ENCODE results near the gene ANKRD27. TPM values are rescaled to one million over a fixed set of nuclear protein-coding genes. Genes with fewer than 3 reads are reported as not detected.

Gene ANKRD27
- polyA plus RNA-seq, 1 of the 3 experiments (the other 2 are of a cell fraction), result 16.5 TPM

GRCh38 chr19:32662186-32662585 is 12.8 kb downstream of the ANKRD27 start:
- WGBS (ENCODE audit: low lambda C conversion rate), result 53% methylated on average over 3 of the region's 3 CpGs
- TF ChIP-seq IRF3 (IDR thresholded peaks at IDR 0.05; ENCODE audit: low read depth, low read length), result no peak
- TF ChIP-seq USF2 (IDR thresholded peaks at IDR 0.05; ENCODE audit: borderline replicate concordance, low read depth, low read length), result no peak
- no peak for TF ChIP-seq POLR2AphosphoS5 (IDR thresholded peaks at IDR 0.05; ENCODE audit: low read depth, low read length)
- no peak for TF ChIP-seq RCOR1 (IDR thresholded peaks at IDR 0.05; ENCODE audit: low read length)
- no peak for TF ChIP-seq RAD21 (IDR thresholded peaks at IDR 0.05; ENCODE audit: low read length)
- TF ChIP-seq USF1 (IDR thresholded peaks at IDR 0.05; ENCODE audit: borderline replicate concordance, low read depth), result no peak
- no peak for TF ChIP-seq REST (IDR thresholded peaks at IDR 0.05; ENCODE audit: low read depth, low read length)
- TF ChIP-seq RXRA (IDR thresholded peaks at IDR 0.05; ENCODE audit: borderline replicate concordance, low read depth), result no peak
- TF ChIP-seq ELF1 (IDR thresholded peaks at IDR 0.05), result no peak
- TF ChIP-seq EP300 (IDR thresholded peaks at IDR 0.05; ENCODE audit: borderline replicate concordance in 1 of 2, low read depth in 1 of 2, low read length in 1 of 2), result no peak
- no peak for TF ChIP-seq NRF1 (IDR thresholded peaks at IDR 0.05; ENCODE audit: low read depth, low read length)
- TF ChIP-seq SMC3 (IDR thresholded peaks at IDR 0.05; ENCODE audit: low read depth, low read length), result no peak
- H3K4me1 ChIP-seq (ENCODE audit: control insufficient read depth in 1 of 2, insufficient read depth in 2 of 2, low read depth in 1 of 2, low read length in 1 of 2), result no peaks in the 10 kb centered on the region
- H3K4me3 ChIP-seq (ENCODE audit: low read depth in 2 of 2, low read length in 1 of 2), result no peak overlapping the region
- peaks cover 11% of the 10 kb centered on the region; the same call in 1 of the 2 replicates for H4K20me1 ChIP-seq (ENCODE audit: insufficient read depth)
- CTCF ChIA-PET, result no interaction called here
- H3K79me2 ChIP-seq (ENCODE audit: insufficient read depth), result peaks cover 84% of the 10 kb centered on the region
- POLR2A ChIA-PET, result no interaction called here
- no peak overlapping the region for H3K4me2 ChIP-seq
- no peak for DNase-seq
- no peak overlapping the region for H3K9ac ChIP-seq
- H3K9me3 ChIP-seq, result no peaks in the 10 kb centered on the region
- no peaks in the 10 kb centered on the region for H3F3A ChIP-seq (replicated peaks; ENCODE audit: insufficient read depth)
- peaks cover 0 to 7% of the 10 kb centered on the region in 2 experiments for H3K36me3 ChIP-seq (replicated peaks in 1 of 2; ENCODE audit: control insufficient read depth in 1 of 2, insufficient read depth in 2 of 2, low read length in 1 of 2)
- no peak overlapping the region for H2AFZ ChIP-seq (ENCODE audit: low read depth)
- H3K9me2 ChIP-seq, result no peaks in the 10 kb centered on the region
- H3K27ac ChIP-seq (ENCODE audit: low read depth in 2 of 2, low read length in 1 of 2), result no peak overlapping the region; a peak in 1 of 4 replicates
- no peaks in the 10 kb centered on the region for H3K27me3 ChIP-seq (ENCODE audit: insufficient read depth)

Measured in SK-N-SH (cell line).